Immature natural killer cell (primary cell): ENCODE measurements around the gene SFTPA1. TPM values are rescaled to one million over a fixed set of nuclear protein-coding genes. Genes with fewer than 3 reads are reported as not detected.
"Not testable (repeated sequence)": the region's sequence is repeated elsewhere in the genome, so short reads cannot be mapped to it uniquely, and the experiment has no call there.

ENCODE experiments used
- DNase-seq, 3 donors: peaks; one replicate each; pipeline ENCODE4 v3.0.0; 2022; ENCODE audit warnings: mixed read lengths in 1 of 3
- H3K27ac Mint-ChIP-seq, 6 donors: one replicate each; pipeline ENCODE4 v1.8.0; 2020; ENCODE audit warnings: mixed read lengths in 6 of 6, mild to moderate bottlenecking in 5 of 6, inconsistent platforms in 4 of 6, moderate library complexity in 3 of 6
- H3K27me3 Mint-ChIP-seq, 3 donors: one replicate each; pipeline ENCODE4 v1.8.0; 2020 to 2021; ENCODE audit warnings: low read depth in 3 of 3, mild to moderate bottlenecking in 3 of 3, mixed read lengths in 3 of 3, moderate library complexity in 3 of 3, inconsistent platforms in 1 of 3
- H3K36me3 Mint-ChIP-seq, 3 donors: one replicate each; pipeline ENCODE4 v1.8.0; 2020; ENCODE audit warnings: mixed read lengths in 3 of 3, inconsistent platforms in 2 of 3, mild to moderate bottlenecking in 2 of 3
- H3K4me1 Mint-ChIP-seq, 2 donors: one replicate each; pipeline ENCODE4 v1.8.0; 2020; ENCODE audit warnings: inconsistent platforms in 2 of 2, mild to moderate bottlenecking in 2 of 2, mixed read lengths in 2 of 2, moderate library complexity in 1 of 2
- H3K4me3 Mint-ChIP-seq, 5 donors: one replicate each; pipeline ENCODE4 v1.8.0; 2020; ENCODE audit warnings: mild to moderate bottlenecking in 5 of 5, mixed read lengths in 5 of 5, inconsistent platforms in 3 of 5, moderate library complexity in 3 of 5
- H3K9me3 Mint-ChIP-seq, 6 donors: one replicate each; pipeline ENCODE4 v1.8.0; 2020; ENCODE audit warnings: mild to moderate bottlenecking in 6 of 6, mixed read lengths in 6 of 6, inconsistent platforms in 4 of 6, moderate library complexity in 3 of 6
- polyA plus RNA-seq, 3 donors: library from polyadenylated mRNA; unstranded; fragments of 300-500 nt; fragmentation: Illumina TruSeq; gene quantifications; one replicate each; pipeline ENCODE4 v1.2.3, GENCODE V29; 2021

SFTPA1 gene
- polyA plus RNA-seq, 3 donors from 2014 or later: not detected

- Mint-ChIP-seq H3K27me3 (peaks cover 2 to 24% (median 4%) of the 10 kb centered on the region in 3 donors), H3K4me1 (no peaks in the 10 kb centered on the region), H3K4me3 (no peak overlapping the region), H3K36me3 (peaks cover 0 to 3% (median 2%) of the 10 kb centered on the region in 3 donors), H3K9me3 (peaks cover 0 to 20% (median 5%) of the 10 kb centered on the region in 6 donors), H3K27ac (no peak overlapping the region)
- no peak for DNase-seq
Observed at GRCh38 chr10:79628988-79629954, 18.5 kb downstream of the SFTPA1 start.

- DNase-seq: no peak
- Mint-ChIP-seq H3K36me3 (peaks cover 0 to 3% (median 2%) of the 10 kb centered on the region in 3 donors), H3K27me3 (peaks cover 2 to 23% (median 4%) of the 10 kb centered on the region in 3 donors), H3K4me1 (no peaks in the 10 kb centered on the region), H3K27ac (no peak overlapping the region), H3K4me3 (no peak overlapping the region), H3K9me3 (peaks cover 0 to 16% (median 4%) of the 10 kb centered on the region in 6 donors)
Observed at GRCh38 chr10:79629955-79630327, 19.2 kb downstream of the SFTPA1 start.

- DNase-seq, H3K27ac Mint-ChIP-seq, H3K4me1 Mint-ChIP-seq, H3K9me3 Mint-ChIP-seq, H3K4me3 Mint-ChIP-seq, H3K36me3 Mint-ChIP-seq, H3K27me3 Mint-ChIP-seq: not testable (repeated sequence)
Observed at GRCh38 chr10:79636654-79637199, 26.0 kb downstream of the SFTPA1 start.

GRCh38 chr10:79638318-79638717 is 27.6 kb downstream of the SFTPA1 start:
- H3K27me3 Mint-ChIP-seq: peaks cover 0 to 3% (median 0%) of the 10 kb centered on the region in 3 donors
- no peaks in the 10 kb centered on the region for H3K9me3 Mint-ChIP-seq
- no peaks in the 10 kb centered on the region for H3K4me1 Mint-ChIP-seq
- H3K4me3 Mint-ChIP-seq: no peak overlapping the region
- no peaks in the 10 kb centered on the region for H3K36me3 Mint-ChIP-seq
- H3K27ac Mint-ChIP-seq: no peak overlapping the region
- no peak for DNase-seq

- DNase-seq, H3K36me3 Mint-ChIP-seq, H3K9me3 Mint-ChIP-seq, H3K4me1 Mint-ChIP-seq, H3K27ac Mint-ChIP-seq, H3K4me3 Mint-ChIP-seq, H3K27me3 Mint-ChIP-seq: not testable (repeated sequence)
Observed at GRCh38 chr10:79652695-79653094, 42.0 kb downstream of the SFTPA1 start.

- not testable (repeated sequence) for H3K9me3 Mint-ChIP-seq, H3K36me3 Mint-ChIP-seq, H3K27me3 Mint-ChIP-seq, DNase-seq, H3K27ac Mint-ChIP-seq, H3K4me3 Mint-ChIP-seq, H3K4me1 Mint-ChIP-seq
Observed at GRCh38 chr10:79663287-79663686, 52.5 kb downstream of the SFTPA1 start.

GRCh38 chr10:79664686-79665085 is 53.9 kb downstream of the SFTPA1 start:
- not testable (repeated sequence) for H3K4me3 Mint-ChIP-seq, H3K9me3 Mint-ChIP-seq, DNase-seq, H3K27me3 Mint-ChIP-seq, H3K27ac Mint-ChIP-seq, H3K4me1 Mint-ChIP-seq, H3K36me3 Mint-ChIP-seq

Other genes starting within 250 kb of the SFTPA1 start
- 1 to 10 TPM; 1.6 to 2.2 (median 1.7) TPM for gene ZCCHC24, start 165.3 kb upstream of the SFTPA1 start, polyA plus RNA-seq
- under 1 TPM; 0.21 to 0.48 (median 0.38) TPM for gene EIF5AL1, start 98.4 kb upstream of the SFTPA1 start, polyA plus RNA-seq
- not detected for gene SFTPA2, start 50.5 kb upstream of the SFTPA1 start, polyA plus RNA-seq
- gene NUTM2B, start 92.3 kb downstream of the SFTPA1 start, polyA plus RNA-seq: under 1 TPM in 1 of 3 donors, not detected in 2; 0.09 TPM
- not detected for gene NUTM2E, start 215.8 kb downstream of the SFTPA1 start, polyA plus RNA-seq